Stimulated activated CD4-positive, alpha-beta T cell treated with anti-CD3 and anti-CD28 coated beads, Interleukin-1b, Interleukin-23, amount 100 ng/mL, for 24 hours (primary cell): Measurements from ENCODE around the gene PGBD5.

Experiments
- DNase-seq, 4 experiments: peaks; one replicate each; pipeline ENCODE4 v3.0.0-alpha.2; 2020; ENCODE audit warnings: low read depth in 4 of 4, low spot score in 1 of 4

PGBD5 gene

DNA sequence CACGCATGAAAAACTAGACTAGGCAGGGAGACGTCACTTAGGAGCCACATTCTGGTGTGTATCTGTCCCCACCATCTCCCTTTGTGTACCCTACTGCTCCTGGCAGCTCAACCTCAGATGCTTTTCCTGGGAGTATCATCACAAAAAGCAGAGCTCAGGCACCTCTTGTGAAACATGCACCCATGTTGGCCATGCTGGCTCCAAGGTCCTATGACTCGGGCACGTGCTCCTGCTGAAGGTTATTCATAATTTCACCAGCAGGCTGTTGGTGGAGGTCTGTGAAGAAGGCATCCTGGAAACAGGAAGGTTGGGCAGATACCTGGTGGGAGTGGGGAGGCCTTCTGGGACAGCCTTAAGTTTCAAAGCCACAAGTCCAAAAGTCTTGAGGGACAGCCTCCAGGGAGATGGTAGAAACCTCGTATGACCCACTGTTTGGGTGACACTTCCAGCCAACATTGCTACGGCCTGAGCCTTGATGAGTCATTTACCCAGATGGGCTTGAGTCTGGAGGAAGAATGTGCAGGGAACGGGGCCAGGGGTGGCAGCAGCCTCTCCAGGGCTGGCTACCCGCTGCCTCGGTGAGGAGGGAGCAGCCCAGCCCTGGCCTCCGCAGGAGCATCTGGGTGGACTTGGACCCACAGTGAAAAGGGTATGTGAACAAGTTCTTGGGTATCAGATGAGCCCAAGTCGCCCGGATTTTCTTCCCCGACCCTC lies 75.8 kb downstream of the PGBD5 start:
- DNase-seq: no peak

DNA sequence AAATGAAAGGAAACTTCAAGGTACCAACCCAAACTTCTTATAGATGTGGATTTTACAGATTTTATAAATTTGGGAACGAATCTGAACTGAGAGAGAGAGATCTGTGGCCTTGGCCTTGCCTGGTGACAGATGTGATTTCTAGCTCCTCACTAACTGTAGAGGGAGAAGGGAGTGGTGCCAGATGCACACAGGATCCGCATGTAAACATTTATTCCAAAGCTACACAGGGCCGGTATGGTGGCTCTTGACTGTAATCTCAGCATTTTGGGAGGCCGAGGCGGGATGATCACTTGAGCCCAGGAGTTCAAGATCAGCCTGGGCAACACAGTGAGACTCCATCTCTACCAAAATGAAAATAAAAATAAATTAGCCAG lies 77.1 kb downstream of the PGBD5 start:
- DNase-seq: no peak

DNA sequence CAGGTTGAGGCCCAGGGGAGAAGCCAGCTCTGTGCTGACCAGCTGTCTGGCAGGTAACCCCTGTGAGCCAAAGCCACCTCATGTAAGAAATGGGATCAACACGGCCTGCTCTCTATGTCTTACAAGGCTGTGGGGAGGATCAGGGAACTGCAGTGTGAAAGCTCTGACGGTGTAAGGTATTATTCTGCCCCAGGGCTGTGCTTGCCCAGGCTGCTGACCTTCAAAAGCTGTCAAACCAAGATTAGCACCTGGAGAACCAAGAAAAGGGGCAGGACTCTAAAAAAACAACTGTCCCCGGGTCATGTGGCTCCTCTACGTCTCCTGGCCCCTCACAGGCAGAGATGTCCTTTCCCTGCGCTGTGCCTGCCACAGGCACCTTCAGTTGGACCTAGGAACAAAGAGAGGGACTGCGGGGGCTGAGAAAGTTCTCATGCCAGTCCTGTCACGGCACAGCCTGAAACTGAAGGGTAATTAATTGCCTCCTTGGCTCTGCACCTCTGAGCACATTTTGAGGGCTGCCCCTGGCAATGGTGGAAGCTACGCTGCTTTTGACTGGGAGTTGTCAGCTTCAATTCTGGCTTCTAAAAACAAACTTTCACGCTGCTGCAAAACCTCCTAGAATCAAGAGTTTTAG lies 77.6 kb downstream of the PGBD5 start:
- no peak for DNase-seq

DNA sequence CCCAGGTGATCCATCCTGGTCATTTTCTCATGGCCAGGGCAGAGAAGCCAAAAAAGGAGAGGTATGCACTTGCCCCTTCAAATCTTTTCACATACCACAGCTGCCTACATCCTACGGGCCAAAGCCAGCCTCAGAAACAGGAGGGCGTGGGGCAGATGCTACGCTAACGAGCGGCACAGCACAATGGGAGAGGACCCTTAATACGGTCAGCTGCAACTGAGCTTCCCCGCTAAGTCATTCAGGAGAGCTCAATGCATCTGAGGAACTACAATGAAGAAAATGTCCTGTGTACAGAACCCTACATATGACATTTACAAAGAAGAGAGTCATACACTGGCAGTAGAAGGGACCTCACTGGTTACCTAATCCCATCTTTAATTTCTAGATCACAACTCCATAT lies 78.2 kb downstream of the PGBD5 start:
- no peak for DNase-seq

DNA sequence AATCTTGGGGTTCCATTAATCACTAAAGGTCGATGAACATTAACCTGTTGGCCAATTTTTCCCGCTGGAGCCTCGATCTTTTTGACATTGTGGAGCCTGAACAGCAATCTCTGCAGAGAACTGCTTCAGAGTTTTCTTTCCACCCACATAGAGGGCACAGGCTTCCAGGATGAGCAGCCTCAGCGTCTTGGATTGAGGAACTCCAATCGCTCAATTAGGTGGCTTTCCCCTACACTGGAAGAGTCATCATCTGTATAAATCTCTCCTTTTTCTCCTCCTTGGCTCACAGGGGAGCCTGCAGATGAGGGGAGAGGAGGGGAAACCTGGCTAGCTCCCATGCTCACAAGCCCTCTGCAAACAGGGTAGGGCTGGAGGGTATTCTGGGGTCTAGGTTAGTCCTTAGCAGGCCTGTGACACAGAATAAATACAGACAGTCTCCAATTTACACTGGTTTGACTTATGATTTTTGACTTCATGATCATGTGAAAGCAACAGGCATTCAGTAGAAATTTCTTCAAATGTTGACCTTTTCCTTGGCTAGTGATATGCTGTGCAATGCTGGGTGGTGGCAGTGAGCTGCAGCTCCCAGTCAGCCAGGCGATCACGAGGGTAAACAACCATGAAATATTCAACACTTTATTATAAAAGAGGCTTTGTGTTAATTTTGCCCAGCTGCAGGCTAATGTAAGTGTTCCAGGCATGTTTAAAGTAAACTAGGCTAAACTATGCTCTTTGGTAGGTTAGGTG lies 80.8 kb downstream of the PGBD5 start:
- no peak for DNase-seq

DNA sequence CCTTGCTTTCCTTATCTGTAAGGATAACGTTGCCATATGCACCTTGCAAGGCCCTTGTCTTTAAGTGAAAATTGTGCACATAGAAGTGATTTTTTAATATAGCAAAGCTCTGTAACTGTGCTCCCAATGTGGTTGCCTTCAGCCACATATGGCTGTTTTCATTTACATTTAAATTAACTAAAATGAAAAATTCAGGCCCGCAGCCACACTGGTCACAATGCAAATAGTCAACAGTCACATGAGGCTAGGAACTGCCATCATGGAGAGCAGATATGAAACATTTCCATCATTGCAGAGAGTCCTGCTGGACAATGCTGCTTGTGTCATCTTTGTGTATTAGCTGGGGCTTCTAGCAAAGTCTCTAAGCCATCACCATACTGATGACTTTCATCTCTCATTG lies 83.4 kb downstream of the PGBD5 start:
- DNase-seq: no peak

DNA sequence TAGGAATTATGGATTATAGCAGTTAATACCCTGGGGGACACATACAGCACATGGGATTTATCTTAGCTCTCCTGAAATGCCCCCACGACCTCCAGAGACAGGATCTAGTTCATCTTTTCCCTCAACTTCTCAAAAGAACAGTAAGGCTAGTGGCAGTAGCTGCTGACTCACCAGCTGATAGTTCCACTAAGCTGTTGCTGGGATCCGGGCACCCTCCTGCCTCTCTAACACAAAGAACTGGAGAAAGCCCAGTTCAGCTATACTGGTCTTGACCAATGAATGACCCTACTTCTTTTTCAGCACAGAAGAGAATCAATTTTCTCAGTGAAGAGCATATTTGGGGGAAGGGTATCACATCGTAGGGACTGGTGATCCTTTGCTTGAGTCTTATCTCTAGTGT lies 84.1 kb downstream of the PGBD5 start:
- DNase-seq: no peak

DNA sequence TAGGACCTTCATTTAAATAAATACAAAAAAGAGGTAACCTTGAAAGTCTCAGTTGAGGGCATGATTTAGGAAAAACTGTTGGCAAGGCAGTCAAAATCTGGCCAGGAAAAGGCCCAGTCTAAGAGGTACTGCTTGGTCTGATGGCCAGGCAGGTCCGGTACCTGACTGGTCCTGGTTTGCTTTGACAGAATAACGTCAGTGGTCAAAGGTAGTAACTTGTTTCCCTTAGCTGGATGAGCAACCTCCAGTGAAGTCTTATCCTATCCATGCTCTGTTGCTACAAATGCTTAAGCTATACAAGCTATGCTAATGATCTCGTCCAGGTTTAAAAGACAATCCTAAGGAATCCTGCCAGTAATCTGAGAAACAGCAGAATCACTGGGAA lies 85.0 kb downstream of the PGBD5 start:
- DNase-seq: no peak

DNA sequence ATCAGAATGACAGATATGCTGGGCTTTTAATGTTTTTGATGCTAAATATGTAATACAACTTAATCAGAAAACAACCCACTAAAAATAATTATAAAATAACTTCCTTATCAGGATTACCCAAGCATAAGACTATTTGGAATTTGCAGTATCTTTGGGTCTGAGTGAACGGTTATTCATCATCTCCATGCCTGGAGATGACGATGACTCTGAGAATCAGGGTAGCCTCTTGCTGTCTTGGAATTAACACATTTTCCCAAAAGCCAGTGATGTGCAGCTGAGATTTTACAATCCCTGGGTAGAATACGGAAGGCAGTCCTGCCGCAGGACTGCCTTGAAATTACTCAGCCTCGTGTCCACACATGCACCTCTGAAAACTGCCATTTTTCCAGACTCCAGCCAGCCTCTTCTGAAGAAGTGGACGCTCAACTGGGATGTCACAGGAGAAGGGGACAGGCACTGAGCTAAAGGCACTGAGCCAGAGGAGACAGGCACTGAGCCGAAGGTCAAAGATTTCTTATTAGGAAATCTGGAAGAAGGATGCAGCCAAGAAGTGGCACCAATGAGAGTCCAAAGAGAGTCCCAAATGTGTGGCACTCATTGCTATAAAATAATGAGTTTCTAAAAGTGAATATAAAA lies 85.5 kb downstream of the PGBD5 start:
- no peak for DNase-seq

DNA sequence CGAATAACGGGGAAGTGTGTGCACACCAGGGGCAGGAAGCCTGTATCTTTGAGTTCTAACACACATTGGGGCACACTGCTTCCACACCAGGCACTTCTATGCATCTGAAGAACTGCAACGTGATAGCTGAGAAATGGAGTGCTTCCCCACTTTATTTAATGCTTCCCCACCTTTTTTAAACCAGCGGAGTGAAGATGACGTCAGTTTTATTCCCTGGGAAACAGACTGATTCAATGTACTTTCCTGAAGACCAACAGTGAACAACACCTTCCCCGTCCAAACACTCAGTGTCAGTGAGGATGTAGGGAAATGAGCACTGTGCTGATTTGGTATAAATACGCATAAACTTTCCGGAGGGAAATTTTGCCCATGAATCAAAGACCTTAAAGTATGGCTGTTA lies 87.1 kb downstream of the PGBD5 start:
- no peak for DNase-seq

DNA sequence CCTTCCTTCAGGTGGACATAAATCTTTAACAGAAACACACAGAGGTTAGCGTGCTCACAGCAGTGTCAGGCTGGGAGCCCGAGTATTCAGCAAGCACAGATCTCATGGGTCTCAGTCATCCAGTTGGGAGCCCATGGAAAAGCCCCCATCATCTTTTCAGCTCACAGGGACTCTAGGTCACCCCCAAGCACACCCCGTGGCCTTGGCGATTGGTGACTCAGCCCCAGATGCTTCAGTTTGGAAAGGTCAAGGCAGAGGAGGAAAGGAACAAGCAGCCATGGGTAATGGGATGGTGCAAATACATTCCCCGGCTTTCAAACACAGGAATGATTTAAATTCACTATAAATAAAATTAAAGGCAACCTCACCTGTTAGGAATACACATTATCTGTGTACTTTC lies 88.9 kb downstream of the PGBD5 start:
- no peak for DNase-seq

DNA sequence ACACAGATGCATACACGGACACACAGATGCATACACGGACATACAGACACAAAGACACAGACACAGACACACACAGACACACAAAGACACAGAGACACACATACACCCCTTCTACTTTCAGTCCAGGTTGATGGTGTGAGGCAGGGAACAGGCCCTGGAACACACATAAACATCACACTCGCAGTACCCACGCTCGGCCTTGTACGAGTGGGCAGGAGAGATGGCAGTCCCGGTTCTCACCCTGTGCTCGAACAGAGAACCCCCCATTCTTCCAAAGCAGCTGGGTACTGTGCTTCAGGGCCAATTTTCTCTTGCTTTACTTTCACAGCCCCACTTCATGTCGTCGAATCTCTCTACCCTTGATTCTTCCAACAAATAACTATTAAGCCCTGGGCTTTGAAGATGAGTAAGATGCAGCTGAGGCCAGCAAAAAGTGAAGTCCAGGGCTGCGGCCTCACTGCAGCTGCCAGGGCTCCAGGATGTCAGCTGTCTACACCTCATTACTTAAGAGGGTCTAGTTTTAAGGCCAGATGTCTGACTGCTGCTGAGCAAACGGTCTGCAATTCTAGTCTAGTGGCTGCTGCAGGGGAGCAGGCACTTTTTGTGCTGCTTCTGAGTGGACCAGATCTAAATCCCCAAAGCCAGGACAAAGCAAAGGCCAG lies 90.1 kb downstream of the PGBD5 start:
- DNase-seq: no peak

DNA sequence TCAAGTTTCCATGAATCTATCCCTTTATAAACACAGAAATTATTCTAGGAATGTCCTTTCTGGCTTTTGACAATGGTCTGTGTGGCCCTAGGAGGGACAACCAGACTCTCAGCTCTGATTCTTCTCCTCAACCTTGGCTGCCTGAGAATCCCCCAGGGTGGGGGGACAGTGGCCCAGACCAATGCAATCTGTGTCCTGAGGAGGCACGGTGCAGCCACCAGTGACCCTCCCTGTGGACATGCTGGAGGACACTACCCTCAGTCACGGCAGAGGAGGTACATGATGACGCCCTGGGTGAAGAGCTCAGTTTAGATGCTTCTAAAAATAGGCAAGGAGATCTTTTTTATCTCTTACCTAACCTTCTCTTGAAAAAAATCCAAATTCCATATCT lies 91.7 kb downstream of the PGBD5 start:
- no peak for DNase-seq

DNA sequence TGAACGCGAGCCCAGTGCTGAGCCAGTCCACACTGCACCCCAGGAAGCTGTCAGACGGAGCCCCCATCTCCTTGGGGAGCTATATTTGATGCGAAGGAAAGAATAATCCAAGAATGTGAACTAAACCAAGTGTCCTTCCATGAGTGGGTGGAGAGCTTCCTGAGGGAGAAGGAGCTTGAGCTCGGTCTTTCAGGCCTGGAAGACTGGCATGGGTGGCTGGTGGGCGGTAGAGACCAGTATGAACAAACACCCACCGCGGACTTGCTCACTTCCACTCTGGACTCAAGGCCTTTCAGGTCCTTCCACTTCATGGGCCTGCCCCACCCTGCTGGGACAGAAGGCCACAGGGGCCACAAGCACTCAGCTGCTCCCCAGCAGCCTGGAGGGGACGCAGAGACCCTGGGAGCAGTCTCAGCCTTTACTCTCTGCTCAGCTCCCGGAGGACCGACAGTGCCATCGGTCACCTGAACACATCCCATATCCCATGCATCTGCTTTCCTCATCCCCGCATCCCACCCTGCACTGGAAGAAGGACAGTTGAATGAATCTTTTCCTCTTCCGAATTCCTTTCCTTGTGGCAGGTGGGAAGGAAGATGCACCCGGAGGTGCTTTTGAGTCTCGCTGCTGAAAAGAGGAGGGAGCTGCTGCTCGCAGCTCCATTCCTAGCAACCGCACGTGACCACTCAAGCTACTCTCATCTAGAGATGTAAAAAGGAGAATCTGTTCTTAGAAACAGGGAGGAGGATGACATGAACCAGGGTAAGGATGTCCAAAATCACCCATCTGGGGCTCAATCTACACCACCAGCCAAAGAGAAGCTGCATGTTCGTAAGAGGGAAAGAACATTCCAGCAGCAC lies 92.3 kb downstream of the PGBD5 start:
- no peak for DNase-seq

DNA sequence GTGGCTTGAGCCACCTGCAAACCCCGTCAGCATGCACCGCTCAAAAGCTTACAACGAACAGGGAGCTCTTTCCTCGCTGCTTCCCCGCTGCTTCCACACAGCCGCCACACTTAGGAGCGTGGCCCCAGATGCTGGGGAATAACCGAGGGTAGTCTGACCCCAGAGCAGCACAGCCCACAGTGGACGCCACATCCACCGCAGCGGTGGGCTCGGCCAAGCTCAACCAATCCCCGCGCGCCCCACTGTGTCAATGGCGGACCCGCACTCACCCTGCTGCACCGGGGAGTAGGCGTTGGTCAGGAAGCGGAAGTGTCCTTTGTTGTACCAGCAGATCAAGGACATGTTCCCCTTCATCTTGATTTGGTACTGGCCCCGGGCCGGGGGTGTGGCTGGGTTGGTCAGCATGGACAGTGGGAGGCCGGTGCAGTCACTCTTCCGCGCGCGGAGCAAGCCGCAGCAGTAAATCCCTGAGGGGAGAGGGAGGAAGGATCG lies 93.5 kb downstream of the PGBD5 start:
- no peak for DNase-seq

DNA sequence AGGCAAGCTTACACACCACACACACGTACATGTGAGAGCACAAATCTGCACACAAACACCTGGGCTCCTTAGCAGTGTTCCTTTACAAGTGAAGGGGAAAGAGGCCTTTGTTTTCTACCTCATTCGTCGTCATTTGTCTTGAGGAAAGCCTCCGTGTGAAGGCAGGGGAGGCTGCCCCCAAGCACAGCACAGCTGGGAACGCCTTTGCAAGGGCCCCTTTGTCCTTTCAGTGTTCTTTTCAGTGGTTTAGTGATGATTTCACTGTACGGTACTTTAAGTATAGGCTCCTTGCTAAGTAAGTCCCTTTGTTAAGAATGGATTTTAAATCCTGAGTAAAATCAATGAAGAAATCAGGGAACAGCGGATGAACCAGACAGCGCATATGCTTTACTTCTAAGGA lies 94.1 kb downstream of the PGBD5 start:
- no peak for DNase-seq

DNA sequence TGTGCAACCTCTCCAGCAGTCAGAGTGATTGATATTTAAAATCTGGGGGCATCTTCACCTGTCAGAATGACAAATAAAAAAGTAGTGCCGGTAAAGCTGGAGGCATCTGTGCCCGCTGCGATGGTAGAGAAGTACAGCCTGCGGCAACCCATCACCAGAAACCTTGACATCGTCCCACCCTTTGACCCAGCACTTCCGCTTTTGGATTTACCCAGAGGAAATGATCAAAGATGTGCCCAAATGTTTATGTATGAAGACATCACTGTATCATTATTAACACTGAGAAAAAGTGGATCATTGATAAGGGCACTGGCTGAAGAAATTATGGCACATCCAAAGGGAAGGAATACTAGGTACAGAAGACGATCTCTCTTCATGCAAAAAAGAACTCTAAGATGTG lies 96.0 kb downstream of the PGBD5 start:
- no peak for DNase-seq

DNA sequence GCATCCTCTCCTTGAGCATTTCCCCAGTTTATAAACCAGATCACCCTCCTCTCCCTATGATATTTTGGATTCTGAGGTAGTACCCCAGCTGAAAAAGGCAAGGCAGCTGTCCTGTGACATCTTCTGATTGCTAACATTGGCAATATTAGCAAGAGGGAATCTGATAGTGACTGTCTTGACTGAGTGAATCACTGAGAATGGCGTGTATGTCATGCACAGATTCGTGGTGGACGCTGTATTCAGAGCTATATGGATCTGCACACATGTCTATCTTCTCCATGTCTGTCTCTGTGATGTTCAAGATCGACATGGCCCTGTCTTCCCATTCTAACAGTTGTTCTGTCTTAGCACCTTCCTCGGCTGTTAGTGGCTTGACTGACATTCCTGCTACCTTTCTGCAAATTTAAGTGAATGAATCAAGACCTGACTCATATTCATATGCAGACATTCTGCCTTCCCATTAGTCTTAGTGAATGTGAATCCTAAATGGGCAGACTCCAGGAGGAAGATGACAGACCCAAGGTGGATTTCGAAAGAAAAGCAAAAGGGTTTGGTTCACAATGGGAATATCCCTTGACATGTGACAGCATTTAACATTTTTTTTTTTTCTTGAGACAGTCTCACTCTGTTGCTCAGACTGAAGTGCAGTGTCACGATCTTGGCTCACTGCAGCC lies 97.7 kb downstream of the PGBD5 start:
- DNase-seq: no peak

DNA sequence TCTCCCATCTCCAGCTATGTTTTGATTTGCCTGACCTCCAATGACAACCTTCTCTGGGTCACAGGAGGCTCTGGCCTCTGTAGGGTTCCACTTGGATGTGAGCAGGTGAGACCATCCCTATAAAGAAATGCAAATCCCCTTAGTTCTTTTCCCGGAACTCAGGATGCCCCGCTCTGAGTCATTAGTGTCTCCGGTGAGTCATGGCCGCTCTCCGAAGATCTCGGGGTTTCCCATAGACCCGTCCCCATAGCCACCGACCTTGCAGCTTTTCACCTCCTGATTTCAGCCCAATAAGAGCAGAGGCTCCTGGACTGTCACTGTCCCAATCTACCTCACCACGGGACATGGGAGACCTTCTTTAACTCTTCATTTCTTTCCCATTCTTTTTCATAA lies 98.2 kb downstream of the PGBD5 start:
- peak in 1 of 4 experiments; percentile 36 for DNase-seq
